Ovary (tissue), 3 donors: ENCODE data around the gene MTCH2.

Experiments used
- POLR2A ChIP-seq: fragments of 450-650 bp; IDR thresholded peaks from one replicate; pipeline ENCODE4 v1.6.1; 2017; ENCODE audit warnings: antibody characterized with exemption, mild to moderate bottlenecking, moderate library complexity
- TF ChIP-seq, protein P1 (sequence below), 3 donors: fragments of 450-650 bp in 2 of 3; fragments of 200-600 bp in 1 of 3; IDR thresholded peaks; one replicate each; pipeline versions ENCODE4 v1.5.1 to v1.8.0; 2016 to 2022; ENCODE audit warnings: antibody characterized with exemption in 3 of 3, mild to moderate bottlenecking in 1 of 3
- donor health status: DM: no; HTN: no; CAD: no.

DNA sequence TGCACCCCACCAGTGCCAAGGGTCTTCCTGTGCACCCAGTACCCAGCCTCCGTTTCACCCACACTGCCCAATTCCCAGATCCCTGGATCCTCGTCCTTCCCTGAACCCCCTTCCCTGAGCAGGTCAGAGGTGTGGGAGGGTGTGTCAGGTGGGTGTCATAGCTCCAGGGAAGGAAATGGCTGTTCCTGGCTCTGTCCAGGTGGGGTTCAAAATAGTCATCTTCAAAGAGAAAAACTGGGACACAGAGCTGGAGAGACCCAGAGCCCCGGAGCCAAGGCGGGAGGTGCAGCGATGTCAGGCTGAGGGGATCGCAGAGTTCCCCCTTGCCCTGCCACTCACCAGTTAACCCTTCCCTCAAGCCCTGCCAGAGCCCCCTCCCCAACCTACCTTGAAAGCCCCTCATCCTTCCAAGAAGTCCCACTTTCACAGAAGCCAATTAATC, 48.8 kb downstream of the MTCH2 start:
- TF ChIP-seq, protein P1, sequence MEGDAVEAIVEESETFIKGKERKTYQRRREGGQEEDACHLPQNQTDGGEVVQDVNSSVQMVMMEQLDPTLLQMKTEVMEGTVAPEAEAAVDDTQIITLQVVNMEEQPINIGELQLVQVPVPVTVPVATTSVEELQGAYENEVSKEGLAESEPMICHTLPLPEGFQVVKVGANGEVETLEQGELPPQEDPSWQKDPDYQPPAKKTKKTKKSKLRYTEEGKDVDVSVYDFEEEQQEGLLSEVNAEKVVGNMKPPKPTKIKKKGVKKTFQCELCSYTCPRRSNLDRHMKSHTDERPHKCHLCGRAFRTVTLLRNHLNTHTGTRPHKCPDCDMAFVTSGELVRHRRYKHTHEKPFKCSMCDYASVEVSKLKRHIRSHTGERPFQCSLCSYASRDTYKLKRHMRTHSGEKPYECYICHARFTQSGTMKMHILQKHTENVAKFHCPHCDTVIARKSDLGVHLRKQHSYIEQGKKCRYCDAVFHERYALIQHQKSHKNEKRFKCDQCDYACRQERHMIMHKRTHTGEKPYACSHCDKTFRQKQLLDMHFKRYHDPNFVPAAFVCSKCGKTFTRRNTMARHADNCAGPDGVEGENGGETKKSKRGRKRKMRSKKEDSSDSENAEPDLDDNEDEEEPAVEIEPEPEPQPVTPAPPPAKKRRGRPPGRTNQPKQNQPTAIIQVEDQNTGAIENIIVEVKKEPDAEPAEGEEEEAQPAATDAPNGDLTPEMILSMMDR (IDR thresholded peaks at IDR 0.05) = no peak
- TF ChIP-seq POLR2A = no peak
